A549 (cell line): ENCODE results near the gene MAPK8IP3. TPM values are rescaled to one million over a fixed set of nuclear protein-coding genes. Genes with fewer than 3 reads are reported as not detected.

Experiments
- ATAC-seq, 2 experiments: fragments of 200-7000 bp in 1 of 2; fragments of >200 bp in 1 of 2; cut with Nextera tagmentation in 1 of 2; cut with Tn5 transposase in 1 of 2; 3 replicates each; pipeline versions ENCODE4 v1.8.0 to v1.9.1; 2018 to 2020; ENCODE audit warnings: mild to moderate bottlenecking in 1 of 2, moderate library complexity in 1 of 2
- CTCF ChIA-PET: fragments of 300-600 bp; sonication (Branson Sonifier 250); formaldehyde crosslinking; extraction: SDS; loops from one replicate; lab custom pipeline; 2021; ENCODE audit warnings: antibody characterized with exemption, inconsistent platforms; lab: Yijun Ruan, JAX
- POLR2A ChIA-PET: fragments of 350-600 bp; formaldehyde crosslinking; extraction: SDS; loops from one replicate; lab custom pipeline; 2021; ENCODE audit warnings: antibody characterized with exemption, inconsistent platforms; lab: Yijun Ruan, JAX
- DNase-seq, 2 experiments: peaks; one replicate each; pipeline versions ENCODE4 v3.0.0 to v3.0.0-alpha.2; 2011 to 2016; ENCODE audit warnings: low read depth in 1 of 2, low spot score in 1 of 2
- FAIRE-seq: peaks from 2 replicates; lab custom pipeline; 2011; peaks lifted over from hg19 to GRCh38; lab: Jason Lieb, UNC
- H3K27ac ChIP-seq, 2 experiments: fragments of >200 bp; sonication (Bioruptor Twin); formaldehyde crosslinking; 3 replicates each; pipeline ENCODE4 v1.5.1; 2016 to 2017
- H3K4me1 ChIP-seq: fragments of >200 bp; sonication (Bioruptor Twin); formaldehyde crosslinking; 3 replicates; pipeline ENCODE4 v1.6.1; 2016
- H3K4me2 ChIP-seq: fragments of >200 bp; sonication (Bioruptor Twin); formaldehyde crosslinking; 3 replicates; pipeline ENCODE4 v1.6.1; 2016
- H3K4me3 ChIP-seq: fragments of >200 bp; sonication (Bioruptor Twin); formaldehyde crosslinking; 3 replicates; pipeline ENCODE4 v1.5.1; 2016
- H3K9me3 ChIP-seq: fragments of >200 bp; sonication (Bioruptor Twin); formaldehyde crosslinking; 3 replicates; pipeline ENCODE4 v1.6.1; 2016
- CEBPB ChIP-seq, 2 experiments: fragments of >200 bp in 1 of 2; sonication (Bioruptor Twin) in 1 of 2; formaldehyde crosslinking in 1 of 2; IDR thresholded peaks; 2 replicates each; pipeline ENCODE4 v1.6.1; 2012 to 2016
- CHD4 ChIP-seq: fragments of 200-600 bp; sonication (generic); IDR thresholded peaks from 2 replicates; pipeline ENCODE4 v1.6.1; 2016; ENCODE audit warnings: antibody characterized with exemption, mild to moderate bottlenecking, borderline replicate concordance
- EHF ChIP-seq: fragments of 250-450 bp; sonication (Bioruptor Pico); IDR thresholded peaks from 2 replicates; pipeline ENCODE4 v1.5.0; 2020; ENCODE audit warnings: mild to moderate bottlenecking
- EHMT2 ChIP-seq: fragments of 200-600 bp; sonication (generic); IDR thresholded peaks from 2 replicates; pipeline ENCODE4 v1.6.1; 2016; ENCODE audit warnings: antibody characterized with exemption, low read depth, mild to moderate bottlenecking, moderate library complexity
- ESRRA ChIP-seq: fragments of 150-350 bp; IDR thresholded peaks from 2 replicates; pipeline ENCODE4 v1.6.1; 2014; ENCODE audit warnings: mild to moderate bottlenecking, low read length, borderline replicate concordance
- FOSB ChIP-seq: fragments of 250-450 bp; sonication (Bioruptor Pico); IDR thresholded peaks from 2 replicates; pipeline ENCODE4 v1.5.0; 2020; ENCODE audit warnings: mild to moderate bottlenecking, moderate library complexity
- FOSL2 ChIP-seq, 2 experiments: fragments of 450-650 bp in 1 of 2; fragments of >200 bp in 1 of 2; sonication (Bioruptor Twin) in 1 of 2; formaldehyde crosslinking; IDR thresholded peaks; 2 replicates each; pipeline versions ENCODE4 v1.5.0 to v1.6.1; 2016 to 2020; ENCODE audit warnings: mild to moderate bottlenecking in 1 of 2, moderate library complexity in 1 of 2
- HEYL ChIP-seq: fragments of 250-450 bp; sonication (Bioruptor Pico); IDR thresholded peaks from 2 replicates; pipeline ENCODE4 v1.8.0; 2021; ENCODE audit warnings: mild to moderate bottlenecking, moderate library complexity
- HMGXB4 ChIP-seq: fragments of 250-450 bp; sonication (Bioruptor Pico); IDR thresholded peaks from 2 replicates; pipeline ENCODE4 v1.5.0; 2021; ENCODE audit warnings: mild to moderate bottlenecking, moderate library complexity, borderline replicate concordance
- HOXA7 ChIP-seq: fragments of 250-450 bp; sonication (Bioruptor Pico); IDR thresholded peaks from 2 replicates; pipeline ENCODE4 v1.5.0; 2020; ENCODE audit warnings: mild to moderate bottlenecking, moderate library complexity
- HOXB13 ChIP-seq: fragments of 250-450 bp; sonication (Bioruptor Pico); IDR thresholded peaks from 2 replicates; pipeline ENCODE4 v1.5.0; 2020; ENCODE audit warnings: low read depth, mild to moderate bottlenecking, moderate library complexity
- KDM1A ChIP-seq: fragments of 200-600 bp; sonication (generic); IDR thresholded peaks from 2 replicates; pipeline ENCODE4 v1.6.1; 2016; ENCODE audit warnings: low read depth, mild to moderate bottlenecking
- MAZ ChIP-seq: fragments of 150-350 bp; IDR thresholded peaks from 2 replicates; pipeline ENCODE4 v1.6.1; 2014; ENCODE audit warnings: antibody characterized with exemption, low read depth, low read length, borderline replicate concordance
- NFE2L2 ChIP-seq: fragments of 150-350 bp; conservative IDR thresholded peaks from 2 replicates; pipeline ENCODE4 v1.6.1; 2014; ENCODE audit warnings: low read length
- NPAS2 ChIP-seq: fragments of 250-450 bp; sonication (Bioruptor Pico); IDR thresholded peaks from 2 replicates; pipeline ENCODE4 v1.8.0; 2022; ENCODE audit warnings: mild to moderate bottlenecking, moderate library complexity, borderline replicate concordance
- PBX3 ChIP-seq: IDR thresholded peaks from 2 replicates; pipeline ENCODE4 v1.6.1; 2012
- RARB ChIP-seq: fragments of 250-450 bp; sonication (Bioruptor Pico); IDR thresholded peaks from 2 replicates; pipeline ENCODE4 v1.8.0; 2021; ENCODE audit warnings: mild to moderate bottlenecking, moderate library complexity
- RCOR1 ChIP-seq: fragments of 150-350 bp; IDR thresholded peaks from 2 replicates; pipeline ENCODE4 v1.6.1; 2014; ENCODE audit warnings: antibody characterized with exemption, low read length, low read depth
- REST ChIP-seq: fragments of 200-600 bp; sonication (generic); IDR thresholded peaks from 2 replicates; pipeline ENCODE4 v1.6.1; 2016; ENCODE audit warnings: antibody characterized with exemption, mild to moderate bottlenecking, moderate library complexity
- SREBF2 ChIP-seq: fragments of 450-650 bp; IDR thresholded peaks from 2 replicates; pipeline ENCODE4 v1.6.1; 2014; ENCODE audit warnings: mild to moderate bottlenecking, moderate library complexity
- TFCP2L1 ChIP-seq: fragments of 250-450 bp; sonication (Bioruptor Pico); IDR thresholded peaks from 2 replicates; pipeline ENCODE4 v1.5.0; 2021; ENCODE audit warnings: mild to moderate bottlenecking
- TP53 ChIP-seq: fragments of 250-450 bp; sonication (Bioruptor Pico); IDR thresholded peaks from 2 replicates; pipeline ENCODE4 v1.5.0; 2021; ENCODE audit warnings: mild to moderate bottlenecking, moderate library complexity
- ZC3H11A ChIP-seq: fragments of 450-650 bp; IDR thresholded peaks from 2 replicates; pipeline ENCODE4 v1.6.1; 2014; ENCODE audit warnings: antibody characterized with exemption, mild to moderate bottlenecking
- WGBS: methylation state at CpG from one replicate; pipeline ENCODE4 v1.1.6; 2017; ENCODE audit errors: missing lambda C conversion rate; 5-methylcytosine and 5-hydroxymethylcytosine counted together
- polyA minus RNA-seq: library from RNA; depleted of rRNA, polyadenylated mRNA; stranded (reverse); fragments of >200 nt; gene quantifications from 2 replicates; pipeline ENCODE4 v1.2.3, GENCODE V29; 2011; rRNA and poly(A)+ RNA removed
- polyA plus RNA-seq, 4 experiments: library from polyadenylated mRNA; depleted of rRNA in 3 of 4; stranded (reverse); fragments of >200 nt; fragmentation: RNase III in 1 of 4; extraction: RNeasy Plus Mini Kit Qiagen cat#74134 plus additional on column Dnase treatment in 1 of 4; gene quantifications; 2 replicates in 3 of 4; 3 replicates in 1 of 4; pipeline ENCODE4 v1.2.3, GENCODE V29; 2011 to 2017
- TF ChIP-seq, protein P1 (sequence below): fragments of 450-650 bp; IDR thresholded peaks from 2 replicates; pipeline ENCODE4 v1.6.1; 2014; ENCODE audit warnings: antibody characterized with exemption

Gene MAPK8IP3, protein sequence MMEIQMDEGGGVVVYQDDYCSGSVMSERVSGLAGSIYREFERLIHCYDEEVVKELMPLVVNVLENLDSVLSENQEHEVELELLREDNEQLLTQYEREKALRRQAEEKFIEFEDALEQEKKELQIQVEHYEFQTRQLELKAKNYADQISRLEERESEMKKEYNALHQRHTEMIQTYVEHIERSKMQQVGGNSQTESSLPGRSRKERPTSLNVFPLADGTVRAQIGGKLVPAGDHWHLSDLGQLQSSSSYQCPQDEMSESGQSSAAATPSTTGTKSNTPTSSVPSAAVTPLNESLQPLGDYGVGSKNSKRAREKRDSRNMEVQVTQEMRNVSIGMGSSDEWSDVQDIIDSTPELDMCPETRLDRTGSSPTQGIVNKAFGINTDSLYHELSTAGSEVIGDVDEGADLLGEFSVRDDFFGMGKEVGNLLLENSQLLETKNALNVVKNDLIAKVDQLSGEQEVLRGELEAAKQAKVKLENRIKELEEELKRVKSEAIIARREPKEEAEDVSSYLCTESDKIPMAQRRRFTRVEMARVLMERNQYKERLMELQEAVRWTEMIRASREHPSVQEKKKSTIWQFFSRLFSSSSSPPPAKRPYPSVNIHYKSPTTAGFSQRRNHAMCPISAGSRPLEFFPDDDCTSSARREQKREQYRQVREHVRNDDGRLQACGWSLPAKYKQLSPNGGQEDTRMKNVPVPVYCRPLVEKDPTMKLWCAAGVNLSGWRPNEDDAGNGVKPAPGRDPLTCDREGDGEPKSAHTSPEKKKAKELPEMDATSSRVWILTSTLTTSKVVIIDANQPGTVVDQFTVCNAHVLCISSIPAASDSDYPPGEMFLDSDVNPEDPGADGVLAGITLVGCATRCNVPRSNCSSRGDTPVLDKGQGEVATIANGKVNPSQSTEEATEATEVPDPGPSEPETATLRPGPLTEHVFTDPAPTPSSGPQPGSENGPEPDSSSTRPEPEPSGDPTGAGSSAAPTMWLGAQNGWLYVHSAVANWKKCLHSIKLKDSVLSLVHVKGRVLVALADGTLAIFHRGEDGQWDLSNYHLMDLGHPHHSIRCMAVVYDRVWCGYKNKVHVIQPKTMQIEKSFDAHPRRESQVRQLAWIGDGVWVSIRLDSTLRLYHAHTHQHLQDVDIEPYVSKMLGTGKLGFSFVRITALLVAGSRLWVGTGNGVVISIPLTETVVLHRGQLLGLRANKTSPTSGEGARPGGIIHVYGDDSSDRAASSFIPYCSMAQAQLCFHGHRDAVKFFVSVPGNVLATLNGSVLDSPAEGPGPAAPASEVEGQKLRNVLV (N-terminal part only)
- polyA plus RNA-seq (2011; rRNA removed) (12.0 and 13.4 TPM in 2 replicates), polyA plus RNA-seq (2017; fragmentation: RNase III; extraction: RNeasy Plus Mini Kit Qiagen cat#74134 plus additional on column Dnase treatment) (48.2 to 55.1 TPM (median 53.3 TPM) in 3 replicates), polyA minus RNA-seq (16.5 and 17.9 TPM in 2 replicates)
- 25.1 and 30.1 TPM in 2 replicates for polyA plus RNA-seq (2012; cell fraction: cytosol; rRNA removed)
- polyA plus RNA-seq (2012; cell fraction: nucleus; rRNA removed), result 244 and 330 TPM in 2 replicates

DNA sequence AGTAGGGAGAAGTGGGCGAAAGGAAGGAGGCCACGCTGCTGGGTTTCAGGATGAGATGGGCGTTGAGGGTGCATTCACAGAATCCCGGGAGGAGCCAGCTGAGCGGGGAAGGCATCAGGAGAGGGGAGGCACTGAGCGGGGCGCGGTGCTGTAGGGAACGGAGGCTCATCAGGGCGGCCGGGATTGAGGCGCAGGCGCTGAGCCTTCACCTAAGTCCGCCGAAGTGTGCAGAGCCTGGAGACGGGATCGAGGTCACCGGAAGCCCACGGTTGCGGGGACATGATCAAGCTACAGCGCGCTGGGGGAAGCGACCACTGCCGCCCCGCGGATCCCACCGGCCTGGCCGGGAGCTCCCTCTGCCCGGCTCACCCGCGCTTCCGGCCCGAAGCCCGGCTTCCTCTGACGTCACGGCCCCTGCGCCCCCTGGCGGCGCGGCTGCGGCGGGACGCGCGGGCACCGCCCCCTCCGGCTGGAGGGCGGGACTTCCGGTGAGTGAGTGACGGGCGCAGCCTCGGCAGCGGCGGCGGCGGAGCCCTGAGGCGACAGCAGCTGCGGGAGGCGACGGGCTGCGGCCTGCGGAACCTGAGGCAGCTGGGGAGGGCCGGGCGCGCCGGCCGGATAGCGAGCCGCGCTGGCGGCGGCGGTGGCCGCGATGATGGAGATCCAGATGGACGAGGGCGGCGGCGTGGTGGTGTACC is at the start of gene MAPK8IP3:
TSS of gene MAPK8IP3 (plus strand) at position 508 of the 698 bp plus-strand sequence. CDS start at position 653, 145 bp downstream.
- peak within 1 kb of the TSS; percentile 98 for H3K4me2 ChIP-seq
- under 1% methylated on average over 23 of the region's 79 CpGs for WGBS
- H3K4me3 ChIP-seq, result peak within 1 kb of the TSS; percentile 89
- peak; percentile 91 for DNase-seq
- H3K4me1 ChIP-seq, result peaks cover 14% of the 10 kb centered on the region; the same call in 1 of the 3 replicates
- H3K27ac ChIP-seq, result peak within 1 kb of the TSS; percentile 93 to 96
- no peaks in the 10 kb centered on the region for H3K9me3 ChIP-seq
- POLR2A ChIA-PET, result interaction anchor here (0.7 to 4.3 kb wide), 19 partner anchors 14 to 213 kb away, joined by 3 to 44 read pairs (median 4); partner anchors contain the start of genes CRAMP1, IFT140, JPT2 and NME3
- ATAC-seq, result peak; percentile 88
- CTCF ChIA-PET, result interaction anchor here (0.6 to 5.3 kb wide), 56 partner anchors 8 to 1449 kb away, joined by 3 to 72 read pairs (median 4); partner anchors contain the start of genes EME2, IFT140, JPT2 and MRPS34
- FAIRE-seq, result no peak
- TF ChIP-seq ZC3H11A (no peak), TP53 (CRISPR knock-in tag) (no peak), KDM1A (no peak), HOXB13 (CRISPR knock-in tag) (no peak), CHD4 (no peak), ESRRA (no peak), FOSL2 (IDR thresholded peaks at IDR 0.05) (no peak), FOSL2 (CRISPR knock-in tag; IDR thresholded peaks at IDR 0.05) (peak; percentile 63), PBX3 (peak; percentile 93), HMGXB4 (CRISPR knock-in tag) (peak; percentile 74; the same call in 1 of the 2 replicates), MAZ (no peak), CEBPB (IDR thresholded peaks at IDR 0.05) (no peak), HOXA7 (CRISPR knock-in tag) (no peak), EHMT2 (no peak), HEYL (CRISPR knock-in tag) (no peak), NFE2L2 (no peak), FOSB (no peak), EHF (no peak), RARB (CRISPR knock-in tag) (no peak), NPAS2 (CRISPR knock-in tag) (no peak), RCOR1 (no peak), TFCP2L1 (CRISPR knock-in tag) (no peak), SREBF2 (no peak), REST (no peak)
- TF ChIP-seq, protein P1, sequence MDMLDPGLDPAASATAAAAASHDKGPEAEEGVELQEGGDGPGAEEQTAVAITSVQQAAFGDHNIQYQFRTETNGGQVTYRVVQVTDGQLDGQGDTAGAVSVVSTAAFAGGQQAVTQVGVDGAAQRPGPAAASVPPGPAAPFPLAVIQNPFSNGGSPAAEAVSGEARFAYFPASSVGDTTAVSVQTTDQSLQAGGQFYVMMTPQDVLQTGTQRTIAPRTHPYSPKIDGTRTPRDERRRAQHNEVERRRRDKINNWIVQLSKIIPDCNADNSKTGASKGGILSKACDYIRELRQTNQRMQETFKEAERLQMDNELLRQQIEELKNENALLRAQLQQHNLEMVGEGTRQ, result no peak
